KMS-11 (cell line): ENCODE data around the gene FRY.

Source experiments
- H2AFZ ChIP-seq: fragments of 200-600 bp; sonication (generic); 2 replicates; pipeline ENCODE4 v1.6.1; 2016; ENCODE audit warnings: antibody characterized with exemption, mixed run types, low read depth
- H3K27ac ChIP-seq: fragments of 200-600 bp; sonication (generic); 2 replicates; pipeline ENCODE4 v1.6.1; 2016; ENCODE audit warnings: mild to moderate bottlenecking, mixed run types
- H3K27me3 ChIP-seq: fragments of 200-600 bp; sonication (generic); 2 replicates; pipeline ENCODE4 v1.6.1; 2017; ENCODE audit warnings: mild to moderate bottlenecking, low read depth, mixed run types, moderate library complexity; ENCODE audit not compliant: insufficient read depth
- H3K36me3 ChIP-seq: fragments of 200-600 bp; sonication (generic); 2 replicates; pipeline ENCODE4 v1.6.1; 2017; ENCODE audit warnings: mild to moderate bottlenecking, mixed run types; ENCODE audit not compliant: insufficient read depth
- H3K4me1 ChIP-seq: fragments of 200-600 bp; sonication (generic); 2 replicates; pipeline ENCODE4 v1.6.1; 2016; ENCODE audit warnings: mild to moderate bottlenecking, low read depth, mixed run types; ENCODE audit not compliant: poor library complexity, severe bottlenecking
- H3K4me2 ChIP-seq: fragments of 200-600 bp; sonication (generic); 2 replicates; pipeline ENCODE4 v1.7.0; 2016; ENCODE audit warnings: mild to moderate bottlenecking, mixed run types
- H3K4me3 ChIP-seq: fragments of 200-600 bp; sonication (generic); IDR thresholded peaks from 2 replicates; pipeline ENCODE4 v1.6.1; 2017; ENCODE audit warnings: low read depth, low read length, mixed read lengths; ENCODE audit not compliant: insufficient read depth
- H3K79me2 ChIP-seq: fragments of 200-600 bp; sonication (generic); 2 replicates; pipeline ENCODE4 v1.6.1; 2016; ENCODE audit warnings: low read depth, mixed run types; ENCODE audit not compliant: insufficient read depth
- H3K9ac ChIP-seq: fragments of 200-600 bp; sonication (generic); 2 replicates; pipeline ENCODE4 v1.6.1; 2016; ENCODE audit warnings: mild to moderate bottlenecking, mixed run types
- H4K20me1 ChIP-seq: fragments of 200-600 bp; sonication (generic); 2 replicates; pipeline ENCODE4 v1.6.1; 2016; ENCODE audit warnings: mild to moderate bottlenecking, mixed run types; ENCODE audit not compliant: insufficient read depth
- TF ChIP-seq, protein P1 (sequence below): fragments of 200-600 bp; sonication (generic); conservative IDR thresholded peaks from 2 replicates; pipeline ENCODE4 v1.6.1; 2017; ENCODE audit warnings: low read depth, mild to moderate bottlenecking, antibody characterized with exemption, low read length, moderate library complexity, mixed read lengths

Gene FRY

GRCh38 chr13:32225481-32225931, 193.9 kb downstream of the FRY start:
- no peaks in the 10 kb centered on the region for H3K4me1 ChIP-seq
- no peaks in the 10 kb centered on the region for H3K27me3 ChIP-seq
- H3K79me2 ChIP-seq: no peaks in the 10 kb centered on the region
- no peak overlapping the region for H2AFZ ChIP-seq
- no peak overlapping the region for H3K9ac ChIP-seq
- H3K4me2 ChIP-seq: no peak overlapping the region
- H3K36me3 ChIP-seq: no peaks in the 10 kb centered on the region
- no peak overlapping the region for H3K4me3 ChIP-seq
- H4K20me1 ChIP-seq: no peaks in the 10 kb centered on the region
- TF ChIP-seq, protein P1, sequence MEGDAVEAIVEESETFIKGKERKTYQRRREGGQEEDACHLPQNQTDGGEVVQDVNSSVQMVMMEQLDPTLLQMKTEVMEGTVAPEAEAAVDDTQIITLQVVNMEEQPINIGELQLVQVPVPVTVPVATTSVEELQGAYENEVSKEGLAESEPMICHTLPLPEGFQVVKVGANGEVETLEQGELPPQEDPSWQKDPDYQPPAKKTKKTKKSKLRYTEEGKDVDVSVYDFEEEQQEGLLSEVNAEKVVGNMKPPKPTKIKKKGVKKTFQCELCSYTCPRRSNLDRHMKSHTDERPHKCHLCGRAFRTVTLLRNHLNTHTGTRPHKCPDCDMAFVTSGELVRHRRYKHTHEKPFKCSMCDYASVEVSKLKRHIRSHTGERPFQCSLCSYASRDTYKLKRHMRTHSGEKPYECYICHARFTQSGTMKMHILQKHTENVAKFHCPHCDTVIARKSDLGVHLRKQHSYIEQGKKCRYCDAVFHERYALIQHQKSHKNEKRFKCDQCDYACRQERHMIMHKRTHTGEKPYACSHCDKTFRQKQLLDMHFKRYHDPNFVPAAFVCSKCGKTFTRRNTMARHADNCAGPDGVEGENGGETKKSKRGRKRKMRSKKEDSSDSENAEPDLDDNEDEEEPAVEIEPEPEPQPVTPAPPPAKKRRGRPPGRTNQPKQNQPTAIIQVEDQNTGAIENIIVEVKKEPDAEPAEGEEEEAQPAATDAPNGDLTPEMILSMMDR: no peak
- no peak overlapping the region for H3K27ac ChIP-seq

- TF ChIP-seq, protein P1: no peak
- no peak overlapping the region for H3K27ac ChIP-seq
Measured at GRCh38 chr13:32228330-32229041, 196.9 kb downstream of the FRY start.

DNA sequence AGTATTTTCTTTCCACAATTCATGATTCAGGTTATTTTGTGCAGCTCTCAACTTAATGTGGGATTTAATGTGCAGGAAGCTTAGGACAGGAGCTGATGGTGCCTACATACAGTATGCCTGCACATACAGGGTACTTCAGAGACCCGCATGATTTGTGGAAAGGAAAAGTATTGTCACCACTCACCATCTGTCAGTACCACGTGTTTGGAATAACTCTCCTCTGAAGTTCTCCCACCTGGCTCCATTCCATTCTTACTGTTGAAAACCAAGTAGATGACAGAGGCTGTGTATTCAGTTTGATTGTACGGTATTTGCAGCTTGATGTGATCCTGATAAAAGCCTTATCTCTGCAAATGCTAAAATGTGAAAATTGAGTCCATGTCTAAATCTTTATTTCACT, 197.9 kb downstream of the FRY start:
- H4K20me1 ChIP-seq: no peaks in the 10 kb centered on the region
- H3K79me2 ChIP-seq: no peaks in the 10 kb centered on the region
- no peak overlapping the region for H3K27ac ChIP-seq
- TF ChIP-seq, protein P1: no peak
- no peak overlapping the region for H3K9ac ChIP-seq
- no peaks in the 10 kb centered on the region for H3K4me1 ChIP-seq
- no peak overlapping the region for H3K4me3 ChIP-seq
- no peaks in the 10 kb centered on the region for H3K27me3 ChIP-seq
- no peak overlapping the region for H2AFZ ChIP-seq
- H3K4me2 ChIP-seq: no peak overlapping the region
- no peaks in the 10 kb centered on the region for H3K36me3 ChIP-seq

More at GRCh38 chr13:32228330-32229041, 196.9 kb downstream of the FRY start:
- Histone ChIP-seq H3K9ac (no peak overlapping the region), H4K20me1 (no peaks in the 10 kb centered on the region), H3K36me3 (no peaks in the 10 kb centered on the region), H3K27me3 (no peaks in the 10 kb centered on the region), H3K4me3 (no peak overlapping the region), H3K4me1 (no peaks in the 10 kb centered on the region), H3K4me2 (no peak overlapping the region), H3K79me2 (no peaks in the 10 kb centered on the region), H2AFZ (no peak overlapping the region)

DNA sequence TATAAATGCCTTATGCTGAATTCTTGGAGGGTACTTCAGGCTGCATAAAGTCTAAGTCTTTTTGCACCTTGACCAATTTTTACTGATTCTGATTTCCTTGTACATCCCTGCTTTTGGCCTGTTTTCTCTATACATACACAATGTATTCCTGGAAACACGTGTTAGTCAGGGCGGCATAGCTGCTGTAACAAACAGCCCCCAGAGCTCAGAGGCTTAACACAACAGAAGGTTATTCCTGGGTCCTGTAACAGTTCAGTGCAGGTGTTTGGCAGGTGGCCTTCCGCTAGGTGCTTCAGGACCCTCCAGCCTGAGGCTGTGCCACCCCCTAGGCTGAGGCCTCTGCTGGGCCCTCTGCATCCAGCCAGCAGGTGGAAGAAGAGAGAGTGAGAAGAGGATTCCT, 200.7 kb downstream of the FRY start:
- Histone ChIP-seq H3K4me2 (no peak overlapping the region), H3K4me1 (peaks cover 13% of the 10 kb centered on the region), H3K79me2 (no peaks in the 10 kb centered on the region), H3K9ac (no peak overlapping the region), H4K20me1 (no peaks in the 10 kb centered on the region), H3K27me3 (no peaks in the 10 kb centered on the region), H3K4me3 (no peak overlapping the region), H3K27ac (no peak overlapping the region), H2AFZ (no peak overlapping the region), H3K36me3 (no peaks in the 10 kb centered on the region)
- TF ChIP-seq, protein P1: no peak
